ENCODE results near the gene ELMO3.

DNA sequence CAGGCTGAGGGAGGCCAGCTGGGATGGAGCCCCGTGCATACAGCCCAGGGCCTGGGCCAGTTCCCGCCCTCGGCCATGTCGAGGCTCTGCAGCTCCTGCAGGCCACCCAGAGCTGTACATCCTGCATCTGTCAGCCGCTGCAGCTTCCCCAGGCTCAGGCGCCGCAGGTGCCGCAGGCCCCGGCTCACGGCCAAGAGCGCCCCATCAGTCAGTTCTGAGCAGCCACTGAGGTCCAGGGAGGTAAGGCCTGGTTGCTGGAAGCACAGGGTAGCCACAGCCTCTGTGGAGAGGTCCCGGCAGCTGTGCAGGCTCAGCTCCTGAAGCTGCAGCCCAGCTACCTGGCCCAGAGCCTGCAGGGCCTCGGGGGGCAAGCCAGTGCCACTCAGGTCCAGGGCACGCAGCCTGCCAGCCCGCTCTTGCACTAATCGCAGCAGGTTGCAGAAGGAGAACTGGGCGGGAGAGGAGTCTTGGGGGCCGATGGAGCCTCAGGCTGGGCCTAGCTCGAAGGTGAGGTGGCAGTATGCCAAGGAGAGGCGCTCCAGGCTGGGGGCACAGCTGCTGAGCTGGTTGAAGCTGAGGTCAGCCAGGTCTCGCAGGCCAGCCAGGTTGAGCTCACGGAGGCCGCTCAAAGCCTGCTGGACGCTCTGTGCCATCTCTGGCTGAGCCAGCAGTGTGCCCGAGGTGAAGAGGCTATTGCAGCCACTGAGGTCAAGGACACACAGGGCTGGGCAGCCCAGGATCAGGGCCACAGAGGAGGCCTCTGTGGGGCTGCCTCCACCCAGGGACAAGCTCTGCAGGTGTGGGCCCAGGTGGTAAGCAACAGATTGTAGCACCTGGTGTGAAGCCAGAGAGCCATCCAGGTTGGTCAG, 11.4 kb downstream of the ELMO3 start:
- TF ChIP-seq, protein P1, sequence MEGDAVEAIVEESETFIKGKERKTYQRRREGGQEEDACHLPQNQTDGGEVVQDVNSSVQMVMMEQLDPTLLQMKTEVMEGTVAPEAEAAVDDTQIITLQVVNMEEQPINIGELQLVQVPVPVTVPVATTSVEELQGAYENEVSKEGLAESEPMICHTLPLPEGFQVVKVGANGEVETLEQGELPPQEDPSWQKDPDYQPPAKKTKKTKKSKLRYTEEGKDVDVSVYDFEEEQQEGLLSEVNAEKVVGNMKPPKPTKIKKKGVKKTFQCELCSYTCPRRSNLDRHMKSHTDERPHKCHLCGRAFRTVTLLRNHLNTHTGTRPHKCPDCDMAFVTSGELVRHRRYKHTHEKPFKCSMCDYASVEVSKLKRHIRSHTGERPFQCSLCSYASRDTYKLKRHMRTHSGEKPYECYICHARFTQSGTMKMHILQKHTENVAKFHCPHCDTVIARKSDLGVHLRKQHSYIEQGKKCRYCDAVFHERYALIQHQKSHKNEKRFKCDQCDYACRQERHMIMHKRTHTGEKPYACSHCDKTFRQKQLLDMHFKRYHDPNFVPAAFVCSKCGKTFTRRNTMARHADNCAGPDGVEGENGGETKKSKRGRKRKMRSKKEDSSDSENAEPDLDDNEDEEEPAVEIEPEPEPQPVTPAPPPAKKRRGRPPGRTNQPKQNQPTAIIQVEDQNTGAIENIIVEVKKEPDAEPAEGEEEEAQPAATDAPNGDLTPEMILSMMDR (conservative IDR thresholded peaks at IDR 0.05 in 1 of 2, IDR thresholded peaks at IDR 0.05 in 1 of 2; ENCODE audit: low read depth in 1 of 2, low read length in 2 of 2): no peak
- TF ChIP-seq EZH2 (IDR thresholded peaks at IDR 0.05; ENCODE audit: low read length, missing control alignments): no peak

Data from fibroblast of lung (primary cell).